H9 (cell line): ENCODE results near the gene NOA1. TPM values are rescaled to one million over a fixed set of nuclear protein-coding genes. Genes with fewer than 3 reads are reported as not detected.

Experiments used
- DNase-seq: peaks from one replicate; pipeline ENCODE4 v3.0.0-alpha.2; 2017
- H2AFZ ChIP-seq: one replicate; pipeline ENCODE4 v1.6.1; 2013; ENCODE audit warnings: mild to moderate bottlenecking, low read length, control low read depth, moderate library complexity
- H2AK5ac ChIP-seq: 2 replicates; pipeline ENCODE4 v1.6.1; 2013; ENCODE audit warnings: low read length, control low read depth, mixed read lengths; ENCODE audit not compliant: insufficient read length
- H2BK120ac ChIP-seq: one replicate; pipeline ENCODE4 v1.6.1; 2013; ENCODE audit warnings: low read depth, mild to moderate bottlenecking, low read length, control low read depth, inconsistent platforms; ENCODE audit not compliant: poor library complexity, severe bottlenecking
- H2BK12ac ChIP-seq: 2 replicates; pipeline ENCODE4 v1.6.1; 2013; ENCODE audit warnings: low read length, control low read depth, mixed read lengths, low read depth; ENCODE audit not compliant: insufficient read length
- H2BK15ac ChIP-seq: 2 replicates; pipeline ENCODE4 v1.6.1; 2013; ENCODE audit warnings: low read depth, low read length, control low read depth
- H2BK20ac ChIP-seq: one replicate; pipeline ENCODE4 v1.6.1; 2013; ENCODE audit warnings: low read depth, mild to moderate bottlenecking, low read length, control low read depth, inconsistent platforms; ENCODE audit not compliant: poor library complexity, severe bottlenecking
- H2BK5ac ChIP-seq: 2 replicates; pipeline ENCODE4 v1.6.1; 2013; ENCODE audit warnings: low read length, control low read depth, mixed read lengths; ENCODE audit not compliant: insufficient read length
- H3K14ac ChIP-seq: 2 replicates; pipeline ENCODE4 v1.6.1; 2013; ENCODE audit warnings: low read length, control low read depth; ENCODE audit not compliant: insufficient read depth
- H3K18ac ChIP-seq: 2 replicates; pipeline ENCODE4 v1.6.1; 2013; ENCODE audit warnings: low read depth, mild to moderate bottlenecking, mixed read lengths, low read length, control low read depth; ENCODE audit not compliant: insufficient read length
- H3K23ac ChIP-seq: 2 replicates; pipeline ENCODE4 v1.6.1; 2013; ENCODE audit warnings: low read length, control low read depth, mixed read lengths, low read depth; ENCODE audit not compliant: insufficient read length
- H3K23me2 ChIP-seq: 2 replicates; pipeline ENCODE4 v1.6.1; 2013; ENCODE audit warnings: low read depth, mild to moderate bottlenecking, mixed read lengths, low read length, control low read depth; ENCODE audit not compliant: insufficient read length, poor library complexity, severe bottlenecking
- H3K27ac ChIP-seq: 2 replicates; pipeline ENCODE4 v1.5.1; 2013; ENCODE audit warnings: low read length, control low read depth, mixed read lengths, low read depth; ENCODE audit not compliant: insufficient read length
- H3K27me3 ChIP-seq: 2 replicates; pipeline ENCODE4 v1.6.1; 2013; ENCODE audit warnings: low read length, control low read depth, inconsistent platforms; ENCODE audit not compliant: insufficient read depth
- H3K4ac ChIP-seq: 2 replicates; pipeline ENCODE4 v1.6.1; 2013; ENCODE audit warnings: low read depth, mild to moderate bottlenecking, control low read depth, inconsistent platforms, low read length, moderate library complexity
- H3K4me1 ChIP-seq: 2 replicates; pipeline ENCODE4 v1.6.1; 2013; ENCODE audit warnings: low read length, control low read depth, inconsistent platforms; ENCODE audit not compliant: insufficient read depth
- H3K4me2 ChIP-seq: 2 replicates; pipeline ENCODE4 v1.6.1; 2013; ENCODE audit warnings: low read length, control low read depth, mixed read lengths; ENCODE audit not compliant: insufficient read length, insufficient read depth
- H3K56ac ChIP-seq: 2 replicates; pipeline ENCODE4 v1.6.1; 2013; ENCODE audit warnings: low read depth, mild to moderate bottlenecking, mixed read lengths, low read length, control low read depth; ENCODE audit not compliant: insufficient read length
- H3K79me1 ChIP-seq: 2 replicates; pipeline ENCODE4 v1.6.1; 2013; ENCODE audit warnings: low read depth, mild to moderate bottlenecking, moderate library complexity, low read length, control low read depth, inconsistent platforms; ENCODE audit not compliant: insufficient read depth, poor library complexity, severe bottlenecking
- H3K79me2 ChIP-seq: 2 replicates; pipeline ENCODE4 v1.6.1; 2013; ENCODE audit warnings: low read length, control low read depth, inconsistent platforms; ENCODE audit not compliant: insufficient read depth
- H3K9ac ChIP-seq: 2 replicates; pipeline ENCODE4 v1.6.1; 2013; ENCODE audit warnings: low read length, control low read depth, mixed read lengths; ENCODE audit not compliant: insufficient read length; ENCODE audit errors: extremely low read depth
- H3K9me3 ChIP-seq: one replicate; pipeline ENCODE4 v1.6.1; 2013; ENCODE audit warnings: low read depth, low read length, inconsistent platforms; ENCODE audit not compliant: control insufficient read depth
- H3T11ph ChIP-seq: one replicate; pipeline ENCODE4 v1.6.1; 2013; ENCODE audit warnings: mild to moderate bottlenecking, low read length, control low read depth, inconsistent platforms
- H4K20me1 ChIP-seq: one replicate; pipeline ENCODE4 v1.6.1; 2013; ENCODE audit not compliant: control insufficient read depth, insufficient read length, insufficient read depth
- H4K5ac ChIP-seq: 2 replicates; pipeline ENCODE4 v1.6.1; 2013; ENCODE audit warnings: low read depth, mild to moderate bottlenecking, mixed read lengths, low read length, control low read depth; ENCODE audit not compliant: insufficient read length
- H4K8ac ChIP-seq: replicated peaks from 2 replicates; pipeline ENCODE4 v1.6.1; 2013; ENCODE audit warnings: low read length, control low read depth, mixed read lengths, low read depth; ENCODE audit not compliant: insufficient read length
- H4K91ac ChIP-seq: 2 replicates; pipeline ENCODE4 v1.6.1; 2013; ENCODE audit warnings: low read depth, mild to moderate bottlenecking, moderate library complexity, mixed read lengths, low read length, control low read depth; ENCODE audit not compliant: insufficient read length
- H3K27ac Mint-ChIP-seq, 3 experiments: 2 replicates in 2 of 3; 3 replicates in 1 of 3; pipeline ENCODE4 v1.8.0; 2020 to 2021; ENCODE audit warnings: mixed read lengths in 3 of 3, mild to moderate bottlenecking in 1 of 3, moderate library complexity in 1 of 3
- H3K27me3 Mint-ChIP-seq: 2 replicates; pipeline ENCODE4 v1.8.0; 2021; ENCODE audit warnings: low read depth, mild to moderate bottlenecking, moderate library complexity, mixed read lengths
- H3K36me3 Mint-ChIP-seq, 3 experiments: 2 replicates in 2 of 3; 3 replicates in 1 of 3; pipeline ENCODE4 v1.8.0; 2020 to 2021; ENCODE audit warnings: low read depth in 3 of 3, mixed read lengths in 3 of 3; ENCODE audit not compliant: insufficient read depth in 1 of 3
- H3K4me1 Mint-ChIP-seq, 2 experiments: 2 replicates each; pipeline ENCODE4 v1.8.0; 2020; ENCODE audit warnings: mixed read lengths in 2 of 2
- H3K4me3 Mint-ChIP-seq, 2 experiments: 2 replicates in 1 of 2; 3 replicates in 1 of 2; pipeline ENCODE4 v1.8.0; 2020 to 2021; ENCODE audit warnings: mild to moderate bottlenecking in 2 of 2, mixed read lengths in 2 of 2, moderate library complexity in 1 of 2
- H3K9me3 Mint-ChIP-seq, 2 experiments: 2 replicates in 1 of 2; 3 replicates in 1 of 2; pipeline ENCODE4 v1.8.0; 2020; ENCODE audit warnings: mild to moderate bottlenecking in 2 of 2, mixed read lengths in 2 of 2, moderate library complexity in 1 of 2
- WGBS: extraction: QIAGEN DNeasy Blood & Tissue Kit; methylation state at CpG from one replicate; pipeline ENCODE4 v1.1.7; 2013; ENCODE audit warnings: missing lambda C conversion rate, low lambda C conversion rate, mixed read lengths; ENCODE audit not compliant: insufficient read length; ENCODE audit errors: extremely low coverage; 5-methylcytosine and 5-hydroxymethylcytosine counted together
- total RNA-seq: library from RNA; stranded (reverse); gene quantifications from 2 replicates; pipeline ENCODE4 v1.2.1, GENCODE V29; 2021
- TF ChIP-seq, protein P1 (sequence below): fragments of 200-600 bp; sonication (generic); conservative IDR thresholded peaks from 3 replicates; pipeline ENCODE4 v1.8.0; 2021; ENCODE audit warnings: antibody characterized with exemption, mild to moderate bottlenecking

The NOA1 gene
- total RNA-seq, 1 experiment from 2014 or later, result 22.8 TPM

DNA sequence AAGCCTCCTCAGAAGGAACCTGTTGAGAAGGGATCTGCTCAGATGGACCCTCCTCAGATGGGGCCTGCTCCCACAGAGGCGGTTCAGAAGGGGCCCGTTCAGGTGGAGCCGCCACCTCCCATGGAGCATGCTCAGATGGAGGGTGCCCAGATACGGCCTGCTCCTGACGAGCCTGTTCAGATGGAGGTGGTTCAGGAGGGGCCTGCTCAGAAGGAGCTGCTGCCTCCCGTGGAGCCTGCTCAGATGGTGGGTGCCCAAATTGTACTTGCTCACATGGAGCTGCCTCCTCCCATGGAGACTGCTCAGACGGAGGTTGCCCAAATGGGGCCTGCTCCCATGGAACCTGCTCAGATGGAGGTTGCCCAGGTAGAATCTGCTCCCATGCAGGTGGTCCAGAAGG, 46.8 kb downstream of the NOA1 start:
- Mint-ChIP-seq H3K36me3 (peaks cover 10 to 52% (median 39%) of the 10 kb centered on the region in 3 experiments; a peak in 6 of 7 replicates), H3K27ac (no peak overlapping the region), H3K27me3 (no peaks in the 10 kb centered on the region), H3K4me3 (no peak overlapping the region), H3K4me1 (no peaks in the 10 kb centered on the region), H3K9me3 (no peaks in the 10 kb centered on the region)
- Histone ChIP-seq H3T11ph (no peak overlapping the region), H3K4me2 (no peak overlapping the region), H2BK5ac (no peak overlapping the region), H3K9ac (no peak overlapping the region), H3K9me3 (no peaks in the 10 kb centered on the region), H3K18ac (no peak overlapping the region), H3K4me1 (no peaks in the 10 kb centered on the region), H3K23ac (no peak overlapping the region), H3K14ac (no peak overlapping the region), H2BK20ac (no peak overlapping the region), H3K27me3 (no peaks in the 10 kb centered on the region), H3K27ac (no peak overlapping the region), H3K79me1 (no peaks in the 10 kb centered on the region), H3K56ac (no peak overlapping the region), H4K5ac (no peak overlapping the region), H4K91ac (no peak overlapping the region), H2AK5ac (no peak overlapping the region), H2BK15ac (no peak overlapping the region), H3K23me2 (no peaks in the 10 kb centered on the region), H3K79me2 (no peaks in the 10 kb centered on the region; the same call in 1 of the 2 replicates), H2BK120ac (no peak overlapping the region), H3K4ac (no peak overlapping the region), H2BK12ac (no peak overlapping the region), H4K8ac (no peak overlapping the region), H2AFZ (no peak overlapping the region), H4K20me1 (no peaks in the 10 kb centered on the region)
- WGBS, result no CpG with 5 or more reads among the region's 7 CpGs
- TF ChIP-seq, protein P1, sequence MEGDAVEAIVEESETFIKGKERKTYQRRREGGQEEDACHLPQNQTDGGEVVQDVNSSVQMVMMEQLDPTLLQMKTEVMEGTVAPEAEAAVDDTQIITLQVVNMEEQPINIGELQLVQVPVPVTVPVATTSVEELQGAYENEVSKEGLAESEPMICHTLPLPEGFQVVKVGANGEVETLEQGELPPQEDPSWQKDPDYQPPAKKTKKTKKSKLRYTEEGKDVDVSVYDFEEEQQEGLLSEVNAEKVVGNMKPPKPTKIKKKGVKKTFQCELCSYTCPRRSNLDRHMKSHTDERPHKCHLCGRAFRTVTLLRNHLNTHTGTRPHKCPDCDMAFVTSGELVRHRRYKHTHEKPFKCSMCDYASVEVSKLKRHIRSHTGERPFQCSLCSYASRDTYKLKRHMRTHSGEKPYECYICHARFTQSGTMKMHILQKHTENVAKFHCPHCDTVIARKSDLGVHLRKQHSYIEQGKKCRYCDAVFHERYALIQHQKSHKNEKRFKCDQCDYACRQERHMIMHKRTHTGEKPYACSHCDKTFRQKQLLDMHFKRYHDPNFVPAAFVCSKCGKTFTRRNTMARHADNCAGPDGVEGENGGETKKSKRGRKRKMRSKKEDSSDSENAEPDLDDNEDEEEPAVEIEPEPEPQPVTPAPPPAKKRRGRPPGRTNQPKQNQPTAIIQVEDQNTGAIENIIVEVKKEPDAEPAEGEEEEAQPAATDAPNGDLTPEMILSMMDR, result no peak
- no peak for DNase-seq
